D721Med (cell line): ENCODE data around the gene ACBD3.

ENCODE experiments used
- DNase-seq: peaks from one replicate; pipeline ENCODE4 v3.0.0; 2011; ENCODE audit warnings: low spot score; ENCODE audit not compliant: insufficient read length
- FAIRE-seq: peaks from 2 replicates; lab custom pipeline; 2011; peaks lifted over from hg19 to GRCh38; lab: Jason Lieb, UNC
- CTCF ChIP-seq: IDR thresholded peaks from 2 replicates; pipeline ENCODE4 v1.5.1; 2012; ENCODE audit warnings: mild to moderate bottlenecking, control low read depth; ENCODE audit not compliant: insufficient read depth; ENCODE audit errors: missing control alignments

ACBD3 gene

GRCh38 chr1:226129230-226129629 lies 57.3 kb downstream of the ACBD3 start:
- no peak for TF ChIP-seq CTCF
- DNase-seq: no peak
- no peak for FAIRE-seq

GRCh38 chr1:226128487-226129075 lies 58.0 kb downstream of the ACBD3 start:
- FAIRE-seq (no peak), DNase-seq (no peak)
- no peak for TF ChIP-seq CTCF

- no peak for DNase-seq
- no peak for TF ChIP-seq CTCF
- no peak for FAIRE-seq
Measured at GRCh38 chr1:226126824-226127569, 59.5 kb downstream of the ACBD3 start.

- no peak for TF ChIP-seq CTCF
- DNase-seq: no peak
- FAIRE-seq: no peak
Measured at GRCh38 chr1:226125831-226126230, 60.7 kb downstream of the ACBD3 start.

- DNase-seq (peak; percentile 98), FAIRE-seq (no peak)
- peak; percentile 99 for TF ChIP-seq CTCF
Measured at GRCh38 chr1:226125097-226125630, 61.4 kb downstream of the ACBD3 start.

- DNase-seq: no peak
- no peak for FAIRE-seq
- no peak for TF ChIP-seq CTCF
Measured at GRCh38 chr1:226123591-226124471, 62.7 kb downstream of the ACBD3 start.
